Spleen (tissue), 11 donors: ENCODE results near the gene CIC. TPM values are rescaled to one million over a fixed set of nuclear protein-coding genes. Genes with fewer than 3 reads are reported as not detected.

ENCODE experiments used
- DNase-seq: peaks from one replicate; pipeline ENCODE4 v3.0.0-alpha.2; 2020
- H3K27ac ChIP-seq, 8 donors: fragments of 200-600 bp; sonication (generic) in 7 of 8; 1 replicate in 4 of 8; 2 replicates in 4 of 8; pipeline versions ENCODE4 v1.5.0 to v1.8.0; 2016 to 2021; ENCODE audit warnings: inconsistent platforms in 4 of 8, mild to moderate bottlenecking in 4 of 8, moderate library complexity in 1 of 8
- H3K27me3 ChIP-seq, 7 donors: fragments of 200-600 bp; sonication (generic) in 6 of 7; replicated peaks in 1 of 7; 1 replicate in 4 of 7; 2 replicates in 3 of 7; pipeline versions ENCODE4 v1.5.0 to v1.8.0; 2016 to 2021; ENCODE audit warnings: inconsistent platforms in 3 of 7, mild to moderate bottlenecking in 1 of 7
- H3K36me3 ChIP-seq, 6 donors: fragments of 200-600 bp; sonication (generic) in 5 of 6; 1 replicate in 4 of 6; 2 replicates in 2 of 6; pipeline versions ENCODE4 v1.5.0 to v1.8.0; 2016 to 2021; ENCODE audit warnings: inconsistent platforms in 2 of 6
- H3K4me1 ChIP-seq, 6 donors: fragments of 200-600 bp; sonication (generic) in 5 of 6; 1 replicate in 3 of 6; 2 replicates in 3 of 6; pipeline versions ENCODE4 v1.5.0 to v1.8.0; 2016 to 2021; ENCODE audit warnings: inconsistent platforms in 3 of 6
- H3K4me3 ChIP-seq, 8 donors: fragments of 200-600 bp; sonication (generic) in 7 of 8; 1 replicate in 4 of 8; 2 replicates in 4 of 8; pipeline versions ENCODE4 v1.5.0 to v1.8.0; 2016 to 2021; ENCODE audit warnings: inconsistent platforms in 4 of 8, mild to moderate bottlenecking in 4 of 8, moderate library complexity in 2 of 8
- H3K9me3 ChIP-seq, 8 donors: fragments of 200-600 bp; sonication (generic) in 7 of 8; 1 replicate in 4 of 8; 2 replicates in 4 of 8; pipeline versions ENCODE4 v1.5.0 to v1.8.0; 2016 to 2021; ENCODE audit warnings: inconsistent platforms in 4 of 8
- POLR2A ChIP-seq, 3 donors: fragments of 450-650 bp; IDR thresholded peaks; one replicate each; pipeline ENCODE4 v1.5.1; 2017; ENCODE audit warnings: antibody characterized with exemption in 3 of 3, mild to moderate bottlenecking in 1 of 3
- POLR2AphosphoS5 ChIP-seq, 3 donors: sonication (generic); formaldehyde crosslinking; IDR thresholded peaks; one replicate each; pipeline ENCODE4 v1.5.1; 2017; ENCODE audit warnings: antibody characterized with exemption in 3 of 3
- WGBS, 5 donors: extraction: QIAGEN DNeasy Blood & Tissue Kit in 3 of 5; methylation state at CpG; one replicate each; pipeline versions ENCODE4 v1.1.5 to v1.1.7; 2013 to 2018; 5-methylcytosine and 5-hydroxymethylcytosine counted together
- intact Hi-C: fragments of 100-400 bp; cut with DNase I; formaldehyde crosslinking; loops from one replicate; pipeline ENCODE4 v1.15.0; 2023; ENCODE audit warnings: low total_unique reads
- polyA plus RNA-seq, 3 donors: library from polyadenylated mRNA; stranded (reverse); fragments of 200-250 nt; gene quantifications; one replicate each; pipeline ENCODE4 v1.2.1, GENCODE V29; 2013
- total RNA-seq, 7 donors: library from RNA; depleted of rRNA in 3 of 7; stranded (reverse); fragments of >200 nt in 3 of 7; fragmentation: NEBNext Ultra II Directional in 4 of 7; extraction: Animal tissue kit (Norgen Biotek cat#: 25700) in 4 of 7; gene quantifications; one replicate each; pipeline versions ENCODE4 v1.1.0 to v1.2.1, GENCODE V29; 2016 to 2021
- TF ChIP-seq, protein P1 (sequence below), 11 experiments: fragments of 200-600 bp in 7 of 11; fragments of 450-650 bp in 4 of 11; sonication (generic) in 4 of 11; IDR thresholded peaks in 8 of 11; conservative IDR thresholded peaks in 3 of 11; 1 replicate in 7 of 11; 2 replicates in 4 of 11; pipeline versions ENCODE4 v1.4.0 to v1.8.0; 2016 to 2021; ENCODE audit warnings: antibody characterized with exemption in 11 of 11, inconsistent platforms in 4 of 11, mild to moderate bottlenecking in 1 of 11
- donor health status: healthy with polysubstance abuse.
- donor health status: DM: no; HTN: no; CAD: no; lungs with moderate emphysema.
- donor health status: DM: no; HTN: no; CAD: no.
- donor health status: Bipolar disorder and iron deficiency.
- donor health status: healthy.
- donor health status: DM: no; HTN: no; CAD: no.
- donor health status: DM: yes; HTN: yes; CAD: no.

The CIC gene
- total and polyA plus RNA-seq, 10 donors, result 12.5 to 100 (median 69.8) TPM

DNA sequence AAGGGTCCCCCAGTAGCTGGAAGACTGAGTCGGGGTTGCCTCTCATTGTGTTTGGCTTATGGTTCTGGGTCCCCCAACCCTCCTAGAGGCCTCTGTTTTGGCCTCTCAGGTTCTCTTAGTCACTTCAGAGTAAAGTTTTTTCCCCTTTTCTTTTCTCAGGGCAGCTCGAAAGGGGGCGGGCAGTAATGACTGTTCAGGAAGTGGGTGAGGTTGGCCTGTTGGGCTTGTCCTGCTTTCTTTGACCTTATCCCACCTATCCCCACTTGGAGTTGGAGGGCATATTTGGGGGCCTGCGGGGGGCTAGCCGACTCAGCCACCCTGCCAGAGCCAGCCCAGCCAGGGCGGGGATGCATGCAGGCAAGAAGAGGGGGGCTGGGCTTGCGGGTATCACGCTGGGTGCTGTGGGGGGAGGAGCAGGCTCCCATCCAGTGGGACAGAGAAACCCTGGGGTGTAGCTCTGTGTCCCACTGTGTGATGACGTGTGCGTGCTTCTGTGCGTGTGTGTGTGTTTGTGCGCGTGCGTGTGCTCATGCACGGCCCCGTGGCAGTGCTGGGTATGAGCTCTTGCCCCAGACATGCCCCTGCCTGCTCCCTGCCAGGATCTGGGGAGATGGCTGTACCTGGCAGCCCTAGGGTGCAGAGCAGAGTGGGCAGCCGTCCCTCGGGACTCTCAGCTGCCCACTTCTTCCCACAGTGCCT is 1.4 kb downstream of the CIC start:
- Histone ChIP-seq H3K9me3 (no peaks in the 10 kb centered on the region), H3K27ac (peak overlapping the region; percentile 76 to 100 (median 98)), H3K4me3 (peak overlapping the region; percentile 33 to 69 (median 50)), H3K36me3 (peaks cover 0 to 40% (median 33%) of the 10 kb centered on the region in 6 donors), H3K27me3 (no peaks in the 10 kb centered on the region), H3K4me1 (peaks cover 36 to 69% (median 55%) of the 10 kb centered on the region in 6 donors)
- DNase-seq, result peak; percentile 90
- 2 to 10% (median 5%) methylated on average over 11 to 18 of the region's 18 CpGs for WGBS, 5 donors
- peak; percentile 50 to 76 (median 76) for TF ChIP-seq POLR2AphosphoS5 (IDR thresholded peaks at IDR 0.05)
- TF ChIP-seq, protein P1, sequence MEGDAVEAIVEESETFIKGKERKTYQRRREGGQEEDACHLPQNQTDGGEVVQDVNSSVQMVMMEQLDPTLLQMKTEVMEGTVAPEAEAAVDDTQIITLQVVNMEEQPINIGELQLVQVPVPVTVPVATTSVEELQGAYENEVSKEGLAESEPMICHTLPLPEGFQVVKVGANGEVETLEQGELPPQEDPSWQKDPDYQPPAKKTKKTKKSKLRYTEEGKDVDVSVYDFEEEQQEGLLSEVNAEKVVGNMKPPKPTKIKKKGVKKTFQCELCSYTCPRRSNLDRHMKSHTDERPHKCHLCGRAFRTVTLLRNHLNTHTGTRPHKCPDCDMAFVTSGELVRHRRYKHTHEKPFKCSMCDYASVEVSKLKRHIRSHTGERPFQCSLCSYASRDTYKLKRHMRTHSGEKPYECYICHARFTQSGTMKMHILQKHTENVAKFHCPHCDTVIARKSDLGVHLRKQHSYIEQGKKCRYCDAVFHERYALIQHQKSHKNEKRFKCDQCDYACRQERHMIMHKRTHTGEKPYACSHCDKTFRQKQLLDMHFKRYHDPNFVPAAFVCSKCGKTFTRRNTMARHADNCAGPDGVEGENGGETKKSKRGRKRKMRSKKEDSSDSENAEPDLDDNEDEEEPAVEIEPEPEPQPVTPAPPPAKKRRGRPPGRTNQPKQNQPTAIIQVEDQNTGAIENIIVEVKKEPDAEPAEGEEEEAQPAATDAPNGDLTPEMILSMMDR (IDR thresholded peaks at IDR 0.05 in 8 of 11, conservative IDR thresholded peaks at IDR 0.05 in 3 of 11), result no peak
- intact Hi-C loops, result no loop called here

GRCh38 chr19:42271045-42271419 is 2.0 kb downstream of the CIC start:
- no peaks in the 10 kb centered on the region for H3K27me3 ChIP-seq
- H3K36me3 ChIP-seq, result peaks cover 0 to 45% (median 33%) of the 10 kb centered on the region in 6 donors
- intact Hi-C loops, result no loop called here
- H3K4me1 ChIP-seq, result peaks cover 41 to 74% (median 60%) of the 10 kb centered on the region in 6 donors
- no peak for TF ChIP-seq POLR2AphosphoS5 (IDR thresholded peaks at IDR 0.05)
- TF ChIP-seq, protein P1 (IDR thresholded peaks at IDR 0.05 in 8 of 11, conservative IDR thresholded peaks at IDR 0.05 in 3 of 11), result no peak
- TF ChIP-seq POLR2A (IDR thresholded peaks at IDR 0.05), result no peak
- peak overlapping the region in 6 of 8 donors; percentile 48 to 69 (median 52) for H3K4me3 ChIP-seq
- 44 to 75% (median 56%) methylated on average over 3 of the region's 3 CpGs for WGBS, 5 donors
- DNase-seq, result no peak
- H3K27ac ChIP-seq, result peak overlapping the region; percentile 76 to 100 (median 98)
- no peaks in the 10 kb centered on the region for H3K9me3 ChIP-seq

DNA sequence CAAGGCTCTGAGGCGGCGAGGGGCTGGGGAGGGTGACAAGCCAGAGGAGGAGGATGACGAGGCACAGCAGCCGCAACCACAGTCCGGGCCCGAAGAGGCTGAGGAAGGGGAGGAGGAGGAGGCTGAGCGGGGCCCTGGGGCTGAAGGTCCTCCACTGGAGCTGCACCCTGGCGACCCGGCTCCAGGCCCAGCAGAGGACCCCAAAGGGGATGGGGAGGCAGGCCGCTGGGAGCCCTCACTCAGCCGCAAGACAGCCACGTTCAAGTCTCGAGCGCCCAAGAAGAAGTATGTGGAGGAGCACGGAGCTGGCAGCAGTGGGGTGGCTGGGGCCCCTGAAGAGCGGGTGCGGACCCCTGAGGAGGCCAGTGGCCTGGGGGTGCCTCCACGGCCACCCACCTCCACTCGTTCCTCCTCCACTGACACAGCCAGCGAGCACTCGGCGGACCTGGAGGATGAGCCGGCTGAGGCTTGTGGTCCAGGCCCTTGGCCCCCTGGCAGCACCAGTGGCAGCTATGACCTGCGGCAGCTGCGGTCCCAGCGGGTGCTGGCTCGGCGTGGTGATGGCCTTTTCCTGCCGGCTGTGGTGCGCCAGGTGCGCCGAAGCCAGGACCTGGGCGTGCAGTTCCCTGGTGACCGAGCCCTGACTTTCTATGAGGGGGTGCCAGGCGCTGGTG is 2.9 kb downstream of the CIC start:
- Histone ChIP-seq H3K36me3 (peaks cover 0 to 55% (median 33%) of the 10 kb centered on the region in 6 donors), H3K4me1 (peaks cover 44 to 84% (median 69%) of the 10 kb centered on the region in 6 donors), H3K27ac (peak overlapping the region in 3 of 8 donors; percentile 97 to 99 (median 98)), H3K27me3 (no peaks in the 10 kb centered on the region), H3K4me3 (no peak overlapping the region), H3K9me3 (no peaks in the 10 kb centered on the region)
- WGBS, 5 donors, result 81 to 94% (median 89%) methylated on average over 28 to 35 of the region's 35 CpGs
- TF ChIP-seq, protein P1 (IDR thresholded peaks at IDR 0.05 in 8 of 11, conservative IDR thresholded peaks at IDR 0.05 in 3 of 11), result no peak
- no peak for TF ChIP-seq POLR2AphosphoS5 (IDR thresholded peaks at IDR 0.05)
- no peak for TF ChIP-seq POLR2A (IDR thresholded peaks at IDR 0.05)
- intact Hi-C loops, result no loop called here
- peak; percentile 83 for DNase-seq

DNA sequence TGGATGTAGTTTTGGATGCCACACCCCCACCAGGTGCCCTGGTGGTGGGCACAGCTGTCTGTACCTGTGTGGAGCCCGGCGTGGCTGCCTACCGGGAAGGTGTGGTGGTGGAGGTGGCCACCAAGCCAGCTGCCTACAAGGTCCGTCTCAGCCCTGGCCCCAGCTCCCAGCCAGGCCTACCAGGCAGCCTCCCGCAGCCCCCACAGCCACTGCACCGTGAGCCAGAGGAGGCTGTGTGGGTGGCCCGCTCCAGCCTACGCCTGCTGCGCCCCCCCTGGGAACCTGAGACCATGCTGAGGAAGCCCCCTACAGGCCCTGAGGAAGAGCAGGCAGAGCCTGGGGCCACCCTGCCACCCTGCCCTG is 3.5 kb downstream of the CIC start:
- TF ChIP-seq POLR2A (IDR thresholded peaks at IDR 0.05) (no peak), POLR2AphosphoS5 (IDR thresholded peaks at IDR 0.05) (no peak)
- TF ChIP-seq, protein P1 (IDR thresholded peaks at IDR 0.05 in 8 of 11, conservative IDR thresholded peaks at IDR 0.05 in 3 of 11), result no peak
- Histone ChIP-seq H3K36me3 (peaks cover 0 to 60% (median 33%) of the 10 kb centered on the region in 6 donors), H3K27me3 (no peaks in the 10 kb centered on the region), H3K9me3 (no peaks in the 10 kb centered on the region), H3K27ac (peak overlapping the region in 1 of 8 donors; percentile 99), H3K4me3 (no peak overlapping the region), H3K4me1 (peaks cover 49 to 86% (median 73%) of the 10 kb centered on the region in 6 donors)
- intact Hi-C loops, result no loop called here
- DNase-seq, result peak; percentile 77
- 88 to 97% (median 90%) methylated on average over 4 to 9 of the region's 9 CpGs; no CpG with 5 or more reads in 1 of the 5 donors for WGBS, 5 donors
